Stimulated activated CD4-positive, alpha-beta T cell treated with anti-CD3 and anti-CD28 coated beads, TNF-alpha, amount 100 ng/mL, for 48 hours (primary cell): ENCODE results near the gene APOL1.
"Not testable (repeated sequence)": the region's sequence is repeated elsewhere in the genome, so short reads cannot be mapped to it uniquely, and the experiment has no call there.

Experiments used
- DNase-seq, 3 donors: peaks; one replicate each; pipeline ENCODE4 v3.0.0-alpha.2; 2020; ENCODE audit warnings: low read depth in 3 of 3

APOL1 gene

GRCh38 chr22:36225333-36225922 is 27.5 kb upstream of the APOL1 start:
- DNase-seq: no peak

GRCh38 chr22:36226189-36226588 is 26.7 kb upstream of the APOL1 start:
- DNase-seq: no peak

- DNase-seq: no peak
These were observed 25.5 kb upstream of the APOL1 start for GRCh38 chr22:36227396-36227795.

- DNase-seq: no peak
These were observed 25.1 kb upstream of the APOL1 start for GRCh38 chr22:36227806-36228205.

- DNase-seq: not testable (repeated sequence)
These were observed 24.6 kb upstream of the APOL1 start for GRCh38 chr22:36228369-36228768.

- DNase-seq: no peak
These were observed 24.0 kb upstream of the APOL1 start for GRCh38 chr22:36228944-36229343.

GRCh38 chr22:36229649-36230048 is 23.3 kb upstream of the APOL1 start:
- DNase-seq: not testable (repeated sequence)

GRCh38 chr22:36231051-36231450 is 21.9 kb upstream of the APOL1 start:
- DNase-seq: not testable (repeated sequence)

GRCh38 chr22:36232715-36233401 is 20.1 kb upstream of the APOL1 start:
- DNase-seq: no peak

- DNase-seq: no peak
These were observed 19.1 kb upstream of the APOL1 start for GRCh38 chr22:36233796-36234195.

- no peak for DNase-seq
These were observed 18.7 kb upstream of the APOL1 start for GRCh38 chr22:36234213-36234612.

- no peak for DNase-seq
These were observed 18.0 kb upstream of the APOL1 start for GRCh38 chr22:36234919-36235318.

- no peak for DNase-seq
These were observed 17.3 kb upstream of the APOL1 start for GRCh38 chr22:36235585-36235984.

- DNase-seq: no peak
These were observed 16.3 kb upstream of the APOL1 start for GRCh38 chr22:36236388-36237319.

- DNase-seq: no peak
These were observed 15.2 kb upstream of the APOL1 start for GRCh38 chr22:36237462-36238372.

GRCh38 chr22:36238373-36239149 is 14.4 kb upstream of the APOL1 start:
- no peak for DNase-seq

GRCh38 chr22:36239150-36239400 is 13.9 kb upstream of the APOL1 start:
- no peak for DNase-seq

- peak; percentile 66 to 84 (median 81) for DNase-seq
These were observed 13.3 kb upstream of the APOL1 start, which contains the start of gene APOL2 for GRCh38 chr22:36239401-36240171. TSS of gene APOL2 (minus strand) at chr22:36239527. CDS start at chr22:36233162, 6,365 bp downstream.

- DNase-seq: no peak
These were observed 8.9 kb upstream of the APOL1 start for GRCh38 chr22:36243986-36244385.
